NB4 (cell line): ENCODE measurements around the gene DGCR2.

Experiments
- CTCF ChIP-seq: IDR thresholded peaks from one replicate; pipeline ENCODE4 v1.5.1; 2012; ENCODE audit warnings: low read depth, low read length
- MAX ChIP-seq: IDR thresholded peaks from 2 replicates; pipeline ENCODE4 v1.6.1; 2011; ENCODE audit warnings: low read depth, low read length
- MYC ChIP-seq: IDR thresholded peaks from 2 replicates; pipeline ENCODE4 v1.6.1; 2011; ENCODE audit warnings: low read depth, low read length
- POLR2A ChIP-seq: IDR thresholded peaks from 2 replicates; pipeline ENCODE4 v1.6.1; 2011; ENCODE audit warnings: mild to moderate bottlenecking; ENCODE audit not compliant: insufficient read length; ENCODE audit errors: extremely low read depth

GRCh38 chr22:19062139-19062942, 59.9 kb downstream of the DGCR2 start:
- TF ChIP-seq CTCF (no peak), POLR2A (no peak), MAX (no peak), MYC (no peak)
